ENCODE results near the gene CPEB4. TPM values are rescaled to one million over a fixed set of nuclear protein-coding genes. Genes with fewer than 3 reads are reported as not detected.
A peak's percentile ranks its signal among the peaks of the same experiment; 100 is the strongest.

Gene CPEB4
- total RNA-seq, 2 donors from 2014 or later = 36.5 to 45.3 TPM

- WGBS = 85% methylated on average over 1 of the region's 1 CpG
- TF ChIP-seq POLR2AphosphoS5 (IDR thresholded peaks at IDR 0.05) (no peak), CTCF (IDR thresholded peaks at IDR 0.05) (no peak), POLR2A (IDR thresholded peaks at IDR 0.05) (no peak)
- intact Hi-C loops (cut with DNase I) = no loop called here
- Histone ChIP-seq H3K27ac (no peak overlapping the region), H3K4me3 (no peak overlapping the region), H3K27me3 (replicated peaks; ENCODE audit: insufficient read depth) (no peaks in the 10 kb centered on the region), H3K36me3 (no peaks in the 10 kb centered on the region), H3K9me3 (no peaks in the 10 kb centered on the region), H3K4me1 (replicated peaks) (no peaks in the 10 kb centered on the region)
- DNase-seq (ENCODE audit: low spot score) = no peak
These were observed 76.4 kb downstream of the CPEB4 start for GRCh38 chr5:173964506-173964905.

GRCh38 chr5:173967241-173967640 lies 79.1 kb downstream of the CPEB4 start:
- no peak for DNase-seq (ENCODE audit: low spot score)
- Histone ChIP-seq H3K27ac (no peak overlapping the region), H3K27me3 (replicated peaks; ENCODE audit: insufficient read depth) (no peaks in the 10 kb centered on the region), H3K4me3 (no peak overlapping the region), H3K9me3 (no peaks in the 10 kb centered on the region), H3K4me1 (replicated peaks) (no peaks in the 10 kb centered on the region), H3K36me3 (no peaks in the 10 kb centered on the region)
- 54% methylated on average over 4 of the region's 4 CpGs for WGBS
- intact Hi-C loops (cut with DNase I) = loop anchor here (5.0 kb wide), 1 partner anchor 40 kb away; no protein-coding TSS in a partner anchor
- TF ChIP-seq CTCF (IDR thresholded peaks at IDR 0.05) = no peak
- TF ChIP-seq POLR2A (IDR thresholded peaks at IDR 0.05) = no peak
- TF ChIP-seq POLR2AphosphoS5 (IDR thresholded peaks at IDR 0.05) = no peak

- no peaks in the 10 kb centered on the region for H3K27me3 ChIP-seq (replicated peaks; ENCODE audit: insufficient read depth)
- no peak overlapping the region for H3K27ac ChIP-seq
- H3K4me1 ChIP-seq (replicated peaks) = no peaks in the 10 kb centered on the region
- no peak for DNase-seq (ENCODE audit: low spot score)
- WGBS = 64% methylated on average over 9 of the region's 9 CpGs
- intact Hi-C loops (cut with DNase I) = loop anchor here (5.0 kb wide), 1 partner anchor 41 kb away; no protein-coding TSS in a partner anchor
- H3K4me3 ChIP-seq = no peak overlapping the region
- no peaks in the 10 kb centered on the region for H3K36me3 ChIP-seq
- TF ChIP-seq POLR2A (IDR thresholded peaks at IDR 0.05) = no peak
- TF ChIP-seq CTCF (IDR thresholded peaks at IDR 0.05) = no peak
- no peak for TF ChIP-seq POLR2AphosphoS5 (IDR thresholded peaks at IDR 0.05)
- no peaks in the 10 kb centered on the region for H3K9me3 ChIP-seq
These were observed 80.1 kb downstream of the CPEB4 start for GRCh38 chr5:173968154-173968797.

GRCh38 chr5:173969167-173970049 lies 81.3 kb downstream of the CPEB4 start:
- Histone ChIP-seq H3K4me1 (replicated peaks) (no peaks in the 10 kb centered on the region), H3K27ac (no peak overlapping the region), H3K4me3 (no peak overlapping the region), H3K36me3 (no peaks in the 10 kb centered on the region), H3K27me3 (replicated peaks; ENCODE audit: insufficient read depth) (no peaks in the 10 kb centered on the region), H3K9me3 (no peaks in the 10 kb centered on the region)
- 67% methylated on average over 12 of the region's 12 CpGs for WGBS
- intact Hi-C loops (cut with DNase I) = loop anchor here (5.0 kb wide), 2 partner anchors 42 to 217 kb away; no protein-coding TSS in a partner anchor
- no peak for DNase-seq (ENCODE audit: low spot score)
- TF ChIP-seq CTCF (IDR thresholded peaks at IDR 0.05) (no peak), POLR2AphosphoS5 (IDR thresholded peaks at IDR 0.05) (peak; percentile 46), POLR2A (IDR thresholded peaks at IDR 0.05) (no peak)

Measured in prostate gland (tissue), 2 donors.